ENCODE measurements around the gene FCER2.
A peak's percentile ranks its signal among the peaks of the same experiment; 100 is the strongest.

The FCER2 gene

DNA sequence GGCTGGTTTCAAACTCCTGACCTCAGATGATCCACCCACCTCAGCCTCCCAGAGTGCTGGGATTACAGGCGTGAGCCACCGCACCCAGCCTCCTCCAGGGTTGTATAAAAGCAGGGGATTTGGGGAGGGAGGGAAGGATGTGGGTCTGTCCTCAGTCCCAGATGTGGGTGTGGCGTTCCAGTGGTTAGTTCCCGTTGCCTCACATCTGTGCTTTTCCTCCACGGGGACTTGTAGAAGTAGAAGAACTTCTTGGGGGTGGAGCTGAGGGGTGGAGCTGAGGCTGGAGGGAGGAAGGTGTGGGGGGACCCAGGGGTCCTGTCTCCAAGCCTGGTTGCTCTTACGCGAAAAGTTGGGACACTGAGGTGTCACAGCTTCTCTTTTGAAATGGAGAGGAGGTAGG, 25.6 kb downstream of the FCER2 start:
- DNase-seq, result no peak

DNA sequence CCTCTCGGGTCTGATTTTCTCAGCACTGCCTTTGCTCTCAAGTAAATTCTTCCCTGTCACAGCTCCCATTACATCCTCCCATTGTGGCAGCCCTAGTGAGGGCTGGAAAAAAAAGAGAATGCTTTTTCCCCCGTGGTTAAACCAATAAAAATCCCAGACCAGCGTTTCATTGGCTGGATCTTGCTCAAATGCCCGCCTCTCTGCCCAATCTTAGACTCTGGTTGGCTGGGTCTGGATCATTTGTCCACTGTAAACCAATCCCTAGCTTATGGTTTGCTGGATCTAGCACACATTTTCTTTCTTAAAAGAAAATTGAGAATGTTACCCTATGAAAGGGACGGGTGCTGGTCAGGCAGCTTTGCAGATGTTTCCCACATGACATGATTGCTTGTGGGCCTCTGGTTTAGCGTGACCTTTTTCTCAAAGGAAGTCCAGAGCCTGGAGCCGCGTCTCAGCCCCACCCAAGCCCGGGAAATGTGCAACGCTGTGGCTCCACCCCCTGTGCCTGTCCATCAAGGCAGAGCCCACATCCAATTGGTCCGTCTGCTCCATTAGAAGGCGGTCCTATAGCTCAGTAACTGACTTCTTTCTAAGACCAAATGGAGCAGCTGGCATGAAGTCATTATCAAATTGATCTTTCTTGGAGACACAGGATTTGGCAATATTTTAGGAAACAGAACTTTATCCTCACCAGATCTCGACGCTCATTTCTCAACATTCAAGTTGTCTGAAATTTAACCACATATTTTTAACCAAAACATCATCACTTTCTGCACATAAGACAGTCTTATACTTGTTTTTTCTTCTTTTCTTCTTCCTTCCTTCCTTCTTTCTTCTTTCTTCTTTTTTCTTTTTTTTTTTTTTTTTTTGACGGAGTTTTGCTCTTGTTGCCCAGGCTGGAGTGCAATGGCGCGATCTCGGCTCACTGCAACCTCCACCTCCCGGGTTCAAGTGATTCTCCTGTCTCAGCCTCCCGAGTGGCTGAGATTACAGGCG, 27.6 kb downstream of the FCER2 start:
- DNase-seq, result peak; percentile 49

GRCh38 chr19:7672522-7672921, 29.4 kb downstream of the FCER2 start:
- DNase-seq, result no peak

DNA sequence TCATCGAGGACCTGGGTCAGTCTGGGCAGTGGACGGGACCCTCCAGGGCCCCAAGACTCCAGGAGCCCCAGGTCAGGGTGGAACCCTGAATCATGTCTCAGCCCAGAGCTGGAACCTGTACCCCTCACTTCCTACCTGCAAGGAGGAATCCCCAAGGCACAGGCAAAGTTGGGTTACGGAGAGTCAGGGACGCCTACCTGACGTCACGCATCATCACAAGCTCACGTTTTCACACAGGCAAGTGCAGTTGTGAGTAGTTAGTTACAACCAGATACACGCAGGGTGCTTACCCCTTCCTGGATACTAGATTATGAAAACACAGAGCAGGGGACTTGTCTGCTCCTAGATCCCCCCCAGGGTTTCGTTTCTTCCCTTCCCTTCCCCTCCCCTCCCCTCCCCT, 31.1 kb downstream of the FCER2 start:
- no peak for DNase-seq

DNA sequence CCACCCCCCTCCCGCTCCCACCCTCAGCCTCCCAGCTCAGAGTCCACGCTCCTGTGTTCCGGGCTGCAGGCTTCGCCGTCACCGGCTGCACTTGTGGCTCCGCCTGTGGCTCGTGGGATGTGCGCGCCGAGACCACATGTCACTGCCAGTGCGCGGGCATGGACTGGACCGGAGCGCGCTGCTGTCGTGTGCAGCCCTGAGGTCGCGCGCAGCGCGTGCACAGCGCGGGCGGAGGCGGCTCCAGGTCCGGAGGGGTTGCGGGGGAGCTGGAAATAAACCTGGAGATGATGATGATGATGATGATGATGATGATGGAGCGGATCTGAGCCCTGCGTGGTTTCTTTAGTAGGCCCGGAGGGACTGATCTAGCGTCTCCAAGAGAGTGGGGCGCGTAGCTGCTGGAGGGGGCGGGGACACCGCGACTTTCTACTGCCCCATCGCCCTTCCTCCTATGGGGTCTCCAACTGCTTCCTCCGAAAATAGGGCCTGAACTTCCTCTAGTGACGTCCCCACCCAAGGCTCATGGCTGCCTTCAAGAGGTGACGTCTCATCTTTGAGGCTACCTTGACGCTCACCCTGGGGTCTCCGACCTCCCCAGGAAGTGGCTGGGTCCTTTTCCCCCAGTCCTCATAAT, 31.7 kb downstream of the FCER2 start:
- no peak for DNase-seq

DNA sequence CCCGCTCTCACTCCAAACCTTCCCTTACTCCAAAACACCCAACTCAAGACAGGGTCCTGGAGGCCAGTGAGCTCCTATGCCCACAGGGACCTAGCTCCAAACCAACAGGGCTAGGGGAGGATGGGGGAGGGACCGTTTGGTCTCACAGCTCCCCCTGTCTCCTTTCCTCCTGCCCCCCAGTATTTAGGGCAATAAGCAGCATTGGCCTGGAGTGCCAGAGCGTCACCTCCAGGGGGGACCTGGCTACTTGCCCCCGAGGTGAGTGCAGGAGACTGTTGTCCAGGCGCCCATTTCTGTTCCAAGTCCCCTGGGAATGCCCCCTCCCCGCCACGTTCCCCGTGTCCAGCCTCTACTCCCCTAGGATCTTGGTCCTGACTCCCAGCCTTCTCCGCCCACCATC, 32.3 kb downstream of the FCER2 start:
- DNase-seq, result no peak

GRCh38 chr19:7668842-7669241, 33.1 kb downstream of the FCER2 start, which contains the start of gene RETN:
Gene RETN, plus strand, starts transcription at chr19:7669049. Its CDS starts 278 bp downstream, at chr19:7669327.
- no peak for DNase-seq

GRCh38 chr19:7665076-7665475, 36.9 kb downstream of the FCER2 start:
- DNase-seq, result peak; percentile 60

DNA sequence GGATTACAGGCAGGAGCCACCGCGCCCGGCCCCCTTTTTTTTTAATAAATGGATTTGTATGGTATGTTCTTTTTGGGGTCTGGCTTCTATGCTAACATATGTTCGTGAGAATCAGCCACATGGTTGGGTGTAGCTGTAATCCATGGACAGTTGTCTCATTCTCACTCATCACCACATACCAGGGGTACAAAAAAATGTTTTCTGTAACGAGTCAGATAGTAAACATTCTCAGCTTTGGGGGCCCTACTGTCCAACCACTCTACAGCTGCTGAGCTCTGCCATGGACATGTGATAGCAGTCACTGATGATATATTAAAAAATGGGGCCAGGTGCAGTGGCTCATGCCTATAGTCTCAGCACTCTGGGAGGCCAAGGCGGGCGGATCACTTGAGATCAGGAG, 38.2 kb downstream of the FCER2 start:
- no peak for DNase-seq

GRCh38 chr19:7662657-7663056, 39.3 kb downstream of the FCER2 start:
- DNase-seq, result no peak

- DNase-seq, result no peak
Measured at GRCh38 chr19:7661744-7662538, 40.0 kb downstream of the FCER2 start.

GRCh38 chr19:7658219-7658686, 43.7 kb downstream of the FCER2 start:
- DNase-seq, result no peak

GRCh38 chr19:7657131-7657751, 44.7 kb downstream of the FCER2 start:
- DNase-seq, result no peak

GRCh38 chr19:7655581-7655980, 46.4 kb downstream of the FCER2 start:
- no peak for DNase-seq

- DNase-seq, result no peak
Measured at GRCh38 chr19:7654401-7654800, 47.5 kb downstream of the FCER2 start.

GRCh38 chr19:7652061-7652641, 49.8 kb downstream of the FCER2 start:
- peak; percentile 84 for DNase-seq

DNA sequence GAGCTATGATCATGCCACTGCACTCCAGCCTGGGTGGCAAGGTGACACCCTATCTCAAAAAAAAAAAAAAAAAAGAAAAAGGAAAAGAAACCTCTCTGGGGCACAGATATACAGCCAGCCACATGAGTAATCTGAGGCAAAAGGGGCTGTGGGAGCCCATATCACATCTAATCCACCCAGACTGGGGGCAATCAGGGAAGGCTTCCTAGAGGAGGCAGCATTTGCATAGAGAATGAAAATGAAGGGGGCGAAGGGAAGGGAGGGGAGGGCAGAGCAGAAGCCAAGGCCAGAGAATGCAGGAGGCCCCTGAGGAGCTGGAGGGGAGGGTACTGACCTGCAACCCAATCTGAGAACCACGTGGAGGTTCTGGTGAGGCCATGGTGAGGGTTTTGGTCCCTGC, 51.8 kb downstream of the FCER2 start:
- DNase-seq, result no peak

DNA sequence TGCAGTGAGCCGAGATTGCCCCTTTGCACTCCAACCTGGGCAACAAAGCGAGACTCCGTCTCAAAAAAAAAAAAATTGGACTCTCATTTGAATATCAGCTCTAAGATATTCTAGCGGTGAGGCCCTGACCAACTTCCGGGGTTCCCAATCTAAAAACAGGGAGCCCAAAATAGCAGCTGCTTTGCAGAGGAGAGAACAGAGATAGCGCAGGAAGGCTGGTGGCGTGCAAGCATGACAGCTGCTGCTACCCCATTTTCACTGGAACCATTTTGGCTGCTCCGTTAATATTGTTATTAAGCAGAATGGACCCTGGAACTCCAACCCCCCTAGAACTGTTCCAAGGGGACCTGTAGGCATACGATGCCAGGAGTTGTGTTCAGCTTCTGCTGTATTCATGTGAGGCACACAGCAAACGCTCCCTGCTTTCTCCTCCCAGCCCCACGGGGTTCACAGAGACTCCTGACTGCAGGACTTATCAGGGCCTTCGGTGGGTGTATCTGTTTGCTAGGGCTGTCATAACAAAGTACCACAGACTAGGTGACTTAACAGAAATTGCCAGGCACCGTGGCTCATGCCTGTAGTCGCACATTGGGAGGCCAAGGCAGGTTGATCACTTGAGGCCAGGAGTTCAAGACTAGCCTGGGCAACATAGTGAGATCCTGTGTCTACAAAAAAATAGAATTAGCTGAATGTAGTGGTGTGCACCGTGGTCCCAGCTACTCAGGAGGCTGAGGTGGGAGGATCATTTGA, 53.5 kb downstream of the FCER2 start:
- DNase-seq, result no peak

GRCh38 chr19:7647156-7647555, 54.8 kb downstream of the FCER2 start:
- no peak for DNase-seq

GRCh38 chr19:7646426-7646700, 55.6 kb downstream of the FCER2 start:
- no peak for DNase-seq

DNA sequence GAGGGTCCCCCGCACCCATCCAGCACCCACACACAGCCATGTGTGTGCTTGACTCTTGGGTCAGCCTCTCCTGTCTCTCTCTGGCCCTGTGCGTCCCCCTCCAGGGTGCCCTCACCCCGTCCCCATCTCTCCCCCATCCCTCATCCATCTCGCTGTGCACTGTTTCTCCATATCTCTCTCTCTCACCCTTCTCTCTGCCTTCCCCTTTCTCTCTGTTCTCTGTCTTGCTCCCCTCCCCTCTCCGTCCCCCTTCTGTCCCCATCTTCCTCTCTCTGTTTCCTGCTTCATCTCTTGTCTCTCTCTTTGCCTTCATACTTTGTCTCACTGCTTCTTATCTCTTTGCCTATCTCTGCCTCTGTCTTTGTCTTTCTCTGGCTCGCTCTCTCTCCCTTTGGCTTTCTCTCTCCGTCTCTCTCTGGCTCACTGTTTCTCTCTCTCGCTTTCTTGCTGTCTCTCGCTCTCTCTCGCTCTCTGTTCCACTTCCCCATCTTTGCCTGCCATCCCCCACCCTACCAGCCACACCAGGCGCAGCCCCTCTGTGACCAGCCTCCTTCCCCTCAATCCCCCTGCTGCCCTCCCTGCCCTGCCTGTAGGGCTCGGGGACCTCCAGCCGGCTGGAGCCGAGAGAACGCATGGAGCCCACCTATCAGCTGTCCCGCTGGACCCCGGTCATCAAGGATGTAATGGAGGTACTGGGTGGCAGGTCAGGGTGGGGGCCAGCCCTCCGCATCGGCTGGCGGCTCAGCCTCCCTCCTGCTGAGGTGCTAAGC, 56.1 kb downstream of the FCER2 start:
- no peak for DNase-seq

Measured in right hindlimb (tissue), 1 donor.